ENCODE results near the gene KAZN.

Gene KAZN

DNA sequence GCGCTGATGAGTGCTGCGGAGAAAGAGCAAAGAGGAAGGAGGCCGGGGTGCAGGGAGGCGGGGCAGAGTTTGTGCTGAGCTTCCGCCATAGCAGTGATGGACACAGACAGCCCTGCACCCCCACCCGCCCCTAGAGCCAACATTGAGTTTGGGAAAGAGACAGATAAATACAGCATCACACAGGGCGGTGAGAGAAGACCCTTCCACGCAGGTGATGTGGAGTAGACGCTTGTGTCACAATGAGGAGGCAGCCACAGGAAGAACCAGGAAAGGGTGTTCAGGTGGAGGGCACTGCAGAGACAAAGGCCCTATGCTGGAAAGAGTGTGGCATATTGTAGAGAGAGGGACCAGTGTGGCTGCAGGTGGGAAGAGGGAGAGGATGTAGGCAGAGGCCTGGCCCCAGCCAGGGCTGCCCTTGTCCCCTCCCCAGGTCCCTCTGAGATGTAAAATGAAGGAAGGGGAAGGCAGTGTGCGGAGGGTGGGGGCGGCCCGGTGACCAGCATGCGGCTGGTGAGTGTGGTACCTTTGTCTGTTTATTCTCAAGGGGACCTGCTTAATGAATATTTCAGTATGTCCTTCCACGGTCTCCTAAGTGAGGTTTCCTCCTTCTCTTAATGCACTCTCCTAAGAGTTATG, 360.7 kb downstream of the KAZN start:
- no peak for TF ChIP-seq ZBTB7A (IDR thresholded peaks at IDR 0.05; ENCODE audit: low read depth)
- no peak for TF ChIP-seq FOXM1 (IDR thresholded peaks at IDR 0.05; ENCODE audit: borderline replicate concordance, low read depth)
- no peak for TF ChIP-seq YY1 (IDR thresholded peaks at IDR 0.05; ENCODE audit: low read depth)
- TF ChIP-seq CREB1 (IDR thresholded peaks at IDR 0.05; ENCODE audit: low read depth) = no peak
- no peak for TF ChIP-seq TCF12 (IDR thresholded peaks at IDR 0.05; ENCODE audit: low read depth)
- TF ChIP-seq EP300 (IDR thresholded peaks at IDR 0.05; ENCODE audit: borderline replicate concordance) = no peak
- TF ChIP-seq CEBPB (IDR thresholded peaks at IDR 0.05) = no peak
- no peak for TF ChIP-seq TEAD4 (IDR thresholded peaks at IDR 0.05)
- TF ChIP-seq TAF1 (IDR thresholded peaks at IDR 0.05; ENCODE audit: low read depth) = no peak
- TF ChIP-seq, protein P1, sequence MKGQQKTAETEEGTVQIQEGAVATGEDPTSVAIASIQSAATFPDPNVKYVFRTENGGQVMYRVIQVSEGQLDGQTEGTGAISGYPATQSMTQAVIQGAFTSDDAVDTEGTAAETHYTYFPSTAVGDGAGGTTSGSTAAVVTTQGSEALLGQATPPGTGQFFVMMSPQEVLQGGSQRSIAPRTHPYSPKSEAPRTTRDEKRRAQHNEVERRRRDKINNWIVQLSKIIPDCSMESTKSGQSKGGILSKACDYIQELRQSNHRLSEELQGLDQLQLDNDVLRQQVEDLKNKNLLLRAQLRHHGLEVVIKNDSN (IDR thresholded peaks at IDR 0.05) = no peak
- no peak for TF ChIP-seq NFIC (IDR thresholded peaks at IDR 0.05)
- TF ChIP-seq, protein P2, sequence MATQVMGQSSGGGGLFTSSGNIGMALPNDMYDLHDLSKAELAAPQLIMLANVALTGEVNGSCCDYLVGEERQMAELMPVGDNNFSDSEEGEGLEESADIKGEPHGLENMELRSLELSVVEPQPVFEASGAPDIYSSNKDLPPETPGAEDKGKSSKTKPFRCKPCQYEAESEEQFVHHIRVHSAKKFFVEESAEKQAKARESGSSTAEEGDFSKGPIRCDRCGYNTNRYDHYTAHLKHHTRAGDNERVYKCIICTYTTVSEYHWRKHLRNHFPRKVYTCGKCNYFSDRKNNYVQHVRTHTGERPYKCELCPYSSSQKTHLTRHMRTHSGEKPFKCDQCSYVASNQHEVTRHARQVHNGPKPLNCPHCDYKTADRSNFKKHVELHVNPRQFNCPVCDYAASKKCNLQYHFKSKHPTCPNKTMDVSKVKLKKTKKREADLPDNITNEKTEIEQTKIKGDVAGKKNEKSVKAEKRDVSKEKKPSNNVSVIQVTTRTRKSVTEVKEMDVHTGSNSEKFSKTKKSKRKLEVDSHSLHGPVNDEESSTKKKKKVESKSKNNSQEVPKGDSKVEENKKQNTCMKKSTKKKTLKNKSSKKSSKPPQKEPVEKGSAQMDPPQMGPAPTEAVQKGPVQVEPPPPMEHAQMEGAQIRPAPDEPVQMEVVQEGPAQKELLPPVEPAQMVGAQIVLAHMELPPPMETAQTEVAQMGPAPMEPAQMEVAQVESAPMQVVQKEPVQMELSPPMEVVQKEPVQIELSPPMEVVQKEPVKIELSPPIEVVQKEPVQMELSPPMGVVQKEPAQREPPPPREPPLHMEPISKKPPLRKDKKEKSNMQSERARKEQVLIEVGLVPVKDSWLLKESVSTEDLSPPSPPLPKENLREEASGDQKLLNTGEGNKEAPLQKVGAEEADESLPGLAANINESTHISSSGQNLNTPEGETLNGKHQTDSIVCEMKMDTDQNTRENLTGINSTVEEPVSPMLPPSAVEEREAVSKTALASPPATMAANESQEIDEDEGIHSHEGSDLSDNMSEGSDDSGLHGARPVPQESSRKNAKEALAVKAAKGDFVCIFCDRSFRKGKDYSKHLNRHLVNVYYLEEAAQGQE (IDR thresholded peaks at IDR 0.05; ENCODE audit: low read depth) = no peak
- TF ChIP-seq EGR1 (IDR thresholded peaks at IDR 0.05) = no peak

DNA sequence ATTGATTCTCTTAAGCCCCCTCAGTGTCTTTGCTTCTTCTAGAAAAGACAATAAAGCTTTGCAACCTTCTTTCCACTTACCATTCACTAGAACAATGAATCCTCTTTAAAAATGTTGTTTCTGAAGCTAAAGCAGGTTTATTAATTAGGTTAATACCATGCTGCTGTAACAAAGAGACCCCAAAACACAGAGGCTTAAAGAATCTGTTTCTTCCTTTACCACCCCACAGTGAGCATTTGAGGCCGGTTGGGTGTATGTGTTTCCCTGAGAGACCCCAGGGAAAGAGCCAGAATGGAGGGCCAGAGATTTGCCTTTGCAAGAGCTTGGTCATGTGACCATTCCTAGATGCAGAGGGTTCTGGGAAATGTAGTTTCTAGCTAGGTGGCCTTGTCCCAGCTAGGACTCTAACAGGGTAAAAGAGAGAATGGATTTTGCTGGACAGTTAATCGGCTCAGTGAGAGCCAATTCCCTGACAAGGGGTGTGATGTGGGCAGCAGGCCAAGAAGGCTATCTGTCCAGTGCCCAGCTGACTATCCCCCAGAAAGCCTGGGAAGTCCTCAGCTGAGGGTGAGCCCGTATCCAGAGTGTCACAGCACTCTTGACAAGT, 363.3 kb downstream of the KAZN start:
- TF ChIP-seq, protein P1 (IDR thresholded peaks at IDR 0.05) = peak; percentile 93
- no peak for TF ChIP-seq CEBPB (IDR thresholded peaks at IDR 0.05)

DNA sequence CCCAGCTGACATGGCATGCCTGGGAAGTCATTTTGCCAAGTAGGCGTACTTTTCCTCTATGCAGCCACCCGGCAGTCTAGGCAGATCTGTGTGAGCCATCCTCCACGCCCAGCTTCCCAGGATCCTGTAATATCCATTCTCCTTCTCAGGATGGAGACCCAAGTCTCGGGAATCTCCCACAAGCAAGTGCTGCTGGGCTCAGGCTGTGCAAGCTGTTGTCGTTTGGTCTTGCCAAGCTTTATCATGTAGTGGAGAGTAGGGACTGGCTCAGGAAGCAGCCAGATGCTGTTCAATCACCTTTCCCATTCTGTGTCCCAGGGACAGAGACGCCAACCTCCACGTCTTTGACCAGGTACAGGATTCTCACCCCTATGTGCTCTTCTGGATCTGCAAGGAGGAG, 363.9 kb downstream of the KAZN start:
- TF ChIP-seq CEBPB (IDR thresholded peaks at IDR 0.05) (no peak), TCF12 (IDR thresholded peaks at IDR 0.05; ENCODE audit: low read depth) (no peak), FOXM1 (IDR thresholded peaks at IDR 0.05; ENCODE audit: borderline replicate concordance, low read depth) (no peak), EP300 (IDR thresholded peaks at IDR 0.05; ENCODE audit: borderline replicate concordance) (no peak), TAF1 (IDR thresholded peaks at IDR 0.05; ENCODE audit: low read depth) (no peak), ZBTB7A (IDR thresholded peaks at IDR 0.05; ENCODE audit: low read depth) (no peak), RAD21 (IDR thresholded peaks at IDR 0.05; ENCODE audit: low read depth) (no peak), TEAD4 (IDR thresholded peaks at IDR 0.05) (no peak), YY1 (IDR thresholded peaks at IDR 0.05; ENCODE audit: low read depth) (no peak), CREB1 (IDR thresholded peaks at IDR 0.05; ENCODE audit: low read depth) (no peak)
- TF ChIP-seq, protein P1 (IDR thresholded peaks at IDR 0.05) = no peak
- TF ChIP-seq, protein P3, sequence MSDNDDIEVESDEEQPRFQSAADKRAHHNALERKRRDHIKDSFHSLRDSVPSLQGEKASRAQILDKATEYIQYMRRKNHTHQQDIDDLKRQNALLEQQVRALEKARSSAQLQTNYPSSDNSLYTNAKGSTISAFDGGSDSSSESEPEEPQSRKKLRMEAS (IDR thresholded peaks at IDR 0.05) = no peak
- TF ChIP-seq, protein P2 (IDR thresholded peaks at IDR 0.05; ENCODE audit: low read depth) = no peak

DNA sequence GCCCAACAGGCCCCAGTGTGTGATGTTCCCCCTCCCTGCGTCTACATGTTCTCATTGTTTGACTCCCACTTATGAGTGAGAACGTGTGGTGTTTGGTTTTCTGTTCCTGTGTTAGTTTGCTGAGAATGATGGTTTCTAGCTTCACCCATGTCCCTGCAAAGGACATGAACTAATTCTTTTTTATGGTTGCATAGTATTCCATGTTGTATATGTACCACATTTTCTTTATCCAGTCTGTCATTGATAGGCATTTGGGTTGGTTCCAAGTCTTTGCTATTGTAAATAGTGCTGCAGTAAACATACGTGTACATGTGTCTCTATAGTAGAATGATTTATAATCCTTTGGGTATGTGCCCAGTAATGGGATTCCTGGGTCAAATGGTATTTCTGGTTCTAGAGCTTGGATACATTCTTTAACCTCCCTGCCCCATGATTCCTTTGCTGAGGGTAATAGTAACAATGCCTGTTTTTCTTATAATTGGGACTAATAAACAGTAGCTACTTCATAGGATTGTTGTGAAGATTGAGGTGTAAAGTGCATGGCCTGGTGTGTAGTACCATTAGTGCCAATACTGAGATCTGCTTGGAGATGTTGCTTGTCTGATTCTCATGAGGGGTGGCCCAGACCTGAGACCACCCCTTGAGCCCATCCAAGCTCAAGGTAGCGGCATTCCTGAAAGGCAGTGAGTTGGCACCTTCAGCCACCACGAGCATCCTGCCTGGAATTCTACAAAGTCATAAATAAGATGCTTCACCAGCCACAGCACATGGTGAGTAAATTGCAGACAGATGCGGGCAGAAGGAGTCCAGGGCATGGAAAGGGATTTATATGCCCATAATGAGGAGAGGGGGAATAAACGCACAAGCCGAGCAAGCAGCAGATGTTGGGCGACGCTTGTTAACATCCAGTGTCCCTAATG, 365.6 kb downstream of the KAZN start:
- TF ChIP-seq EP300 (IDR thresholded peaks at IDR 0.05; ENCODE audit: borderline replicate concordance) (peak; percentile 52; the same call in 1 of the 2 replicates), TCF12 (IDR thresholded peaks at IDR 0.05; ENCODE audit: low read depth) (peak; percentile 18; the same call in 1 of the 2 replicates), ZBTB7A (IDR thresholded peaks at IDR 0.05; ENCODE audit: low read depth) (0 out of 2 replicates have a peak, but pooled peaks have one; percentile 26), TEAD4 (IDR thresholded peaks at IDR 0.05) (peak; percentile 51)
- TF ChIP-seq, protein P3 (IDR thresholded peaks at IDR 0.05) = peak; percentile 35; the same call in 1 of the 2 replicates

DNA sequence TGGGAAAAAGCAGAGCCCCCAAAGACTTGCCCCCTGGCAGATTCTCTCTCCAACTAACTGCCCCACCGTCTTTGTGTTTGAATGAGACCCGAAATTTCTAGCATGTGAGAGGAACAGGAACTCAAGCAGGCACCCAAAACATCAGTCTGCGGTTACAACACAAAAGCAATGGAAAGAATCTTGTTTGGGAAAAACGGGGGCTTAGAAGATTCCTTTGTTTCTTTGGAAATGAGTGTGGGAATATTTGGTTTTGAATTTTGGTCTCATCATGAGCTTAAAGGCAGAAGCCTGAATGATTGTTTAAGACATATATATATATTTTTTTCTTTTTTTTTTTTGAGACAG, 366.2 kb downstream of the KAZN start:
- TF ChIP-seq TAF1 (IDR thresholded peaks at IDR 0.05; ENCODE audit: low read depth) (no peak), RAD21 (IDR thresholded peaks at IDR 0.05; ENCODE audit: low read depth) (no peak), CEBPB (IDR thresholded peaks at IDR 0.05) (no peak), EP300 (IDR thresholded peaks at IDR 0.05; ENCODE audit: borderline replicate concordance) (no peak), YY1 (IDR thresholded peaks at IDR 0.05; ENCODE audit: low read depth) (no peak), CREB1 (IDR thresholded peaks at IDR 0.05; ENCODE audit: low read depth) (no peak), FOXM1 (IDR thresholded peaks at IDR 0.05; ENCODE audit: borderline replicate concordance, low read depth) (no peak), ZBTB7A (IDR thresholded peaks at IDR 0.05; ENCODE audit: low read depth) (no peak), NFIC (IDR thresholded peaks at IDR 0.05) (no peak), EGR1 (IDR thresholded peaks at IDR 0.05) (no peak), TCF12 (IDR thresholded peaks at IDR 0.05; ENCODE audit: low read depth) (no peak), TEAD4 (IDR thresholded peaks at IDR 0.05) (no peak)
- TF ChIP-seq, protein P1 (IDR thresholded peaks at IDR 0.05) = no peak
- TF ChIP-seq, protein P3 (IDR thresholded peaks at IDR 0.05) = no peak
